ENCODE measurements around the gene LINC01488.

LINC01488 gene

GRCh38 chr11:69495441-69496201 lies 14.2 kb downstream of the LINC01488 start:
- DNase-seq: no peak

DNA sequence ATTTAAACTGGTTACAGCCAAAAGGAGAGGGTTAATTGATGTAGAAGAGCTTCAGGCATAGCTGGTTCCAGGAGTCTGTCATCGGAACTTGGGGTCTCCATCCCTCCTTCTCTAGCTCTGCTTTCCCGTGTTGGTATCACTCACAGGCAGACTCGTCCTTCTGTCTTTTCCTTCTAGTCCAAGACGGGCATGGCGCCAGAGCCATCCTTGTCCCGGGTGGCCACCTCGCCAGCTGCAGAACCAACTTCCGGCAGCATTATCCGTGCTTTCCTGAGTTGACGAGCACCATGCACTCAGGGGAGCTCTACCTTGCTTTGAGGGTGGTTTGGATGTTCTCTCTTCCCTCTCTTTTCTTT lies 14.7 kb downstream of the LINC01488 start:
- DNase-seq: no peak

- DNase-seq: no peak
Observed at GRCh38 chr11:69496631-69497220, 15.3 kb downstream of the LINC01488 start.

DNA sequence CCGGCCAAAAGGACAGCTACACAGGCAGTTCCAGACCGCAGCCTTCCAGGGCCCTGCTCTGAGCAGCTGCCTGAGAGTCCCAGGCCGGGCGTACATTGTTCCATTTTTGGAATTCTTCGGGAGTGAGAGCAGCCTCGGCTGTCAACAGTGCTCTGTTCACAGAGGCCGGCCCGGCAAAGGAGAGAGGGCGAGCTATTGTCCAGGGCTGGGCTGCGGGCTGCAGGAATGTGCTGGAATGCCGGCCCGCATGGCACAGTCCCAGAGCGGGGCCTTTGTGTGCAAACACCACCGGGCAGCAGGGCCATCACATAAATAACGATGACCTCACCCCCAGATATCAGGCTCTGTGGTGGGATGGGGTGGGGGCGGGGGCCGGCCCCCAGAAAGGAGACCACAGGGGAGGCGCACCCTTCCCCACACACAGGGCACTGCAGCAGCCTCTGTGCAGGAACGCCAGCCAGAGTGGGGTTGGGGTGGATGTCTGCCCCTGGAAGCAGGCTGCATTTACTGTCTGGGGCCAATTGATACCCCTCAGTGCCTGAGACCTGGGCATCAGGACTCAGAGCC lies 15.8 kb downstream of the LINC01488 start:
- DNase-seq: no peak

- no peak for DNase-seq
Observed at GRCh38 chr11:69498614-69499175, 17.2 kb downstream of the LINC01488 start.

GRCh38 chr11:69499186-69499917 lies 17.9 kb downstream of the LINC01488 start:
- DNase-seq: no peak

DNA sequence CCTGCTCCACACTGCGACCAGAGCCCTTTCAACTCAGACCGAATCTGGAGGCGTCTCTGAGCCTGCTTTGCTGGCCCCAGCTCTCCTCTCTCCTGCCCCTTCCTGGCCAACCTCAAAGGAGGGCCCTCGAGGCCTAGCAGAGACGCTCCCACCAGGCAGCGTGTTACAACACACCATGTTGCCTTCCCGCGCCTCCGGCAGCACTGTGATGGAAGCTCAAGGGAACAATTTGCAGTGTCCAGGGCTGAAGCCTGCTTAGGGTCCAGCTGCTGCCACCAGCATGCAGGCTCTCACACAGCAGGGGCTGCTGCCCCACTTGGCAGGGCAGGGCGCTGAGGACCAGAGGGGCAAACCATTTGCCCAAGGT lies 18.4 kb downstream of the LINC01488 start:
- DNase-seq: no peak

GRCh38 chr11:69500285-69501120 lies 19.0 kb downstream of the LINC01488 start:
- no peak for DNase-seq

- no peak for DNase-seq
Observed at GRCh38 chr11:69501121-69501489, 19.6 kb downstream of the LINC01488 start.

DNA sequence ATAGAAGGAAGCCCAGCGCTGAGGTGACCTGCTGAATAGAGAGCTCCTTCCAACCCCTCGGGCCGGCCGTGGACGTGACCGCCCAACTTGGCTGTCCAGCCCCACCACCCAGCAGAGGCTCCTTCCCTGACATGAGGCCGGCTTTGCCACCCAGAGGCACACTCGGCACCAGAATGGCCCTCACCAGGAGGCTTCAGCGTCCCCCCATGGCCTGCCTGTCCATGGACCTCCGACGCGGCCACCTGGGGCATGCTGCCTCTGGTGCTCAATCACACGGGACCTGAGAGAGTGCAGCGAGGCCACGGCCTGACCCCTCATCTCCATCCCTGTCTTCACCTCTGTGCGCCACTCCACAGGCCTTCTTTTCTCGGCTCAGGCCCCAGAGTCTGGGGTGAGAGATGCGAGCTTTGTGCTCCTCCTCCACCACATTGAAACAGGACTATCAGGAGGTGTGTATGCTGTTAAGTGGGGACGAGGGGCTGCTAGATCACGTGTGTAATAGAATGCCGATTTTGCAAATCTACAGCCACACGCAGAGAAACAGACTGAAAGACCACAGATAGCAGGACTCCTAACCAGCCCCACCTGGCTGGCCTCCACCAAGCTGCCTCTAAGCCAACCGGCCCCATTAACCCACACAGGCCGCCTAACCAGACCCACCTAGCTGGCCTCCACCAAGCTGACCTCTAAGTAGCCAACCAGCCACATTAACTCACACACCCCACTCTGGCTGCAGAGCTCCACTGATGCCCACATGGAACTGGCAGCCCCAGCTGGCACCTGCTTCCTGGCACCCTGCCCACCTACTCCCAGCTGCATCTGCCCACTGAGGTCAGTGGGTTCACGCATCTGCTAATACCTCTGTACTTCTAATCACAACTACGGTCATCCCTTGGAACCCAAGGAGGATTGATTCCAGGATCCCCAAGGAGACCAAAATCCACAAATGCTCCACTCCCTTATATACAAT lies 20.7 kb downstream of the LINC01488 start:
- DNase-seq: no peak

GRCh38 chr11:69504127-69504526 lies 22.7 kb downstream of the LINC01488 start:
- no peak for DNase-seq

GRCh38 chr11:69504576-69505335 lies 23.3 kb downstream of the LINC01488 start:
- no peak for DNase-seq

GRCh38 chr11:69508974-69509373 lies 27.5 kb downstream of the LINC01488 start:
- no peak for DNase-seq

- DNase-seq: no peak
Observed at GRCh38 chr11:69509381-69509780, 27.9 kb downstream of the LINC01488 start.

- DNase-seq: no peak
Observed at GRCh38 chr11:69509846-69510390, 28.5 kb downstream of the LINC01488 start.

DNA sequence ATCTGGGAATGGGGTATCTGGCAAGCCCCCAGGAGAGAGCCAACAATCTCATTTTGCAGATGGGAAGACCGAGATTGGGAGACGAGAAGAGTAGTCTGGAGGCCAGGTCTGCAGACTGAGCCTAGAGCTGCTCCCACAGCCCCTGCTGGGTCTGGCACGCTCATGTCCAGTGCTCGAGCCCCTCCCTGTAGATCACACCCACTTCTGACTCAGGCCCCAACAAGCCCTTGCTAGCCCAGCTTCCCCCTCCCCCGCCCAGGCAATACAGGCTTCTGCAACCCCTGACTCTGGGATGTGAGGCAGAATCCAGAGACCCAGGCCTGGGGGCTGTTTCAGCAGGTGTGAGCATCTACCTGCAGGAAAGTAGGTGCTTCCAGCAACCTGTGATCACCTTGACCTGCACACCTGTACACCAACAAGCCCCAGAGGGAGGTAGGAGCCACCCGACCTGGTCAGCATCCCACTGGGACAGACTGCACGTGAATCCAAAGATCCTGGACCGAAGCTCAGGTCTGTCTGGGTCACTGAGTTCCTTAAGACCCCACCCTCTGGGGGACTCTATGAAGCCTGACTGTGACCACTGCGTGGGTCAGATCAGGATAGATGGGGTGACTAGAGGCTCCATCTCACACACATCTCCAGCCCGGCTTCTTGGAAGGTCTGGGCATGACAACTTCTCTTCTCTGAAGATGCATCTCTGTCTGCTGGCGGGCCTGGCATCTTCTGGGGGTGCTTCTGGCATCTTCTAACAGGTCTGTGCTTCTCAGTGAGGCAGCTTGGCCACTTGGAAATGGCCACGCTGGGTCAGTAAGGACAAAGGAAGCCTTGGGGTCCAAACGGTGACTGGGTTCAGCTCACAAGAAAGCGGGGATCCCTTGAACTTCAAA lies 29.3 kb downstream of the LINC01488 start:
- DNase-seq: no peak

GRCh38 chr11:69511358-69512055 lies 30.0 kb downstream of the LINC01488 start:
- DNase-seq: no peak

DNA sequence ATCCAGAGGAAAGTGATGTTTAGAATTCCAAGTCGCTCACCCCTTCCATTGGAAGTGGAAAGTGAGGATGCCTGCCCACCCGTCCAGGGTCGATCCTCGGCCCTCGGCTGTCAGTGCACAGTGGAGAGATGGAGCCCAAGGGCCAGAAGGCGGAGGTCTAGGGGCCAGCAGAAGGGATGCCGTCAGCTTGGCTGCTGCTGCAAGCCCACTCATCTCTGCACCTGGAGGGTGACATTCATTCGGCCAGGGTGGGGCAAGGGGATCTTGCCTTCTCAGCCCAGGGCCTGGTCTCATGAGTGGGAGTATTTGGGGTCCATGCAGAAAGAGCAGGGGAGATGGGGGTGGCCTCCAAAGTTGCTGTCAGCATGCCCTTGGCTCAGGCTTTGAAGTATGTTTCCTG lies 30.7 kb downstream of the LINC01488 start:
- no peak for DNase-seq

DNA sequence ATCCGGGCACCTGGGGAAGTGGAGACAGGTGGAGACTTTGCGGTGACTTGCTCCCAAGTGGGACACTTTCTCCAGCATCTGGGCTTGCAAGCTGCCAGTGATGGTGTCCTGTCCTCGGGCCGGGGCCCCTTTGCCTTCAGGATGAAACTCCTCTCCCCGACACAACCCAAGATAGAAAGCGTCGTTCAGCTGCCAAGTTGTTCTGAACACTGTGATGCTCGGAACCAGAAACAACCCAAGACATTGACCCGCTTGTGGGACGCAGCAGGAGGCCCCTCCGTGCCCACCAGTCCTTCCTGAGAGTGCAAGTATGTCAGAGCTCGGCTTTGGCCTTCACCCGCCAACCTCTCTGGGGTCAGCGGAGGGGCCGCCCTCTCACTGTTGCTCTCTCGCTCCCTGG lies 31.3 kb downstream of the LINC01488 start:
- DNase-seq: no peak
